SU-DHL-6 (cell line): Measurements from ENCODE around the gene GLI3.

Source experiments
- H2AFZ ChIP-seq: fragments of 200-600 bp; sonication (generic); 2 replicates; pipeline ENCODE4 v1.6.1; 2014; ENCODE audit warnings: low read depth, mild to moderate bottlenecking, moderate library complexity, mixed read lengths, antibody characterized with exemption, low read length; ENCODE audit not compliant: severe bottlenecking
- H3F3A ChIP-seq: fragments of 200-600 bp; shearing (Covaris generic); 2 replicates; pipeline ENCODE4 v1.6.0; 2016; ENCODE audit warnings: antibody characterized with exemption, mild to moderate bottlenecking; ENCODE audit not compliant: insufficient read depth
- H3K27ac ChIP-seq: fragments of 200-600 bp; sonication (generic); 2 replicates; pipeline ENCODE4 v1.5.1; 2016; ENCODE audit warnings: low read depth, mild to moderate bottlenecking, low read length, moderate library complexity, mixed read lengths
- H3K27me3 ChIP-seq: fragments of 200-600 bp; sonication (generic), shearing (Covaris generic); 2 replicates; pipeline ENCODE4 v1.6.0; 2014; ENCODE audit warnings: mild to moderate bottlenecking, low read length
- H3K36me3 ChIP-seq: fragments of 200-600 bp; sonication (generic); 2 replicates; pipeline ENCODE4 v1.6.1; 2014; ENCODE audit warnings: mild to moderate bottlenecking, low read length, mixed read lengths
- H3K4me2 ChIP-seq: fragments of 300-600, 200-600 bp; shearing (Covaris generic), sonication (generic); 2 replicates; pipeline ENCODE4 v1.6.0; 2014; ENCODE audit warnings: low read length, low read depth, mild to moderate bottlenecking; ENCODE audit not compliant: poor library complexity, severe bottlenecking
- H3K4me3 ChIP-seq: fragments of 200-600 bp; sonication (generic); 2 replicates; pipeline ENCODE4 v1.5.1; 2014; ENCODE audit warnings: antibody characterized with exemption, low read length, mild to moderate bottlenecking, mixed read lengths; ENCODE audit not compliant: insufficient read depth, poor library complexity, severe bottlenecking
- H3K79me2 ChIP-seq: fragments of 200-600 bp; sonication (generic); 2 replicates; pipeline ENCODE4 v1.6.1; 2014; ENCODE audit warnings: mild to moderate bottlenecking, low read length, moderate library complexity; ENCODE audit not compliant: insufficient read depth
- H3K9ac ChIP-seq: fragments of 200-600 bp; sonication (generic); 2 replicates; pipeline ENCODE4 v1.7.0; 2014; ENCODE audit warnings: mild to moderate bottlenecking, low read length
- H3K9me2 ChIP-seq: fragments of 200-600 bp; sonication (generic); replicated peaks from 2 replicates; pipeline ENCODE4 v1.6.1; 2014; ENCODE audit warnings: low read length; ENCODE audit not compliant: insufficient read depth
- H3K9me3 ChIP-seq: fragments of 200-600 bp; sonication (generic); 2 replicates; pipeline ENCODE4 v1.6.1; 2014; ENCODE audit warnings: low read length, mixed read lengths; ENCODE audit not compliant: insufficient read depth
- H4K20me1 ChIP-seq: fragments of 200-600 bp; sonication (generic); 2 replicates; pipeline ENCODE4 v1.6.1; 2014; ENCODE audit warnings: low read depth, mild to moderate bottlenecking, antibody characterized with exemption, low read length, moderate library complexity, mixed read lengths
- CTCF ChIP-seq: fragments of 200-600 bp; sonication (generic); IDR thresholded peaks from one replicate; pipeline ENCODE4 v1.5.1; 2017; ENCODE audit warnings: antibody characterized with exemption, mild to moderate bottlenecking, low read length, moderate library complexity; ENCODE audit not compliant: insufficient read depth, poor library complexity, severe bottlenecking
- EZH2phosphoT487 ChIP-seq: fragments of 200-600 bp; sonication (generic), shearing (Covaris generic); conservative IDR thresholded peaks from 2 replicates; pipeline ENCODE4 v1.6.1; 2018; ENCODE audit warnings: mild to moderate bottlenecking, antibody characterized with exemption, low read length, moderate library complexity, mixed read lengths

The GLI3 gene

GRCh38 chr7:42248579-42248978 is 11.6 kb upstream of the GLI3 start:
- Histone ChIP-seq H3K27ac (no peak overlapping the region), H3K4me3 (no peak overlapping the region), H3F3A (no peaks in the 10 kb centered on the region), H3K9me3 (no peaks in the 10 kb centered on the region), H3K27me3 (no peaks in the 10 kb centered on the region), H4K20me1 (no peaks in the 10 kb centered on the region), H3K79me2 (no peaks in the 10 kb centered on the region), H3K9me2 (no peaks in the 10 kb centered on the region), H3K9ac (no peak overlapping the region), H2AFZ (no peak overlapping the region), H3K36me3 (no peaks in the 10 kb centered on the region), H3K4me2 (no peak overlapping the region)
- TF ChIP-seq EZH2phosphoT487 = no peak
- TF ChIP-seq CTCF = no peak

- Histone ChIP-seq H3K4me3 (no peak overlapping the region), H3K27me3 (no peaks in the 10 kb centered on the region), H4K20me1 (no peaks in the 10 kb centered on the region), H3K4me2 (no peak overlapping the region), H3F3A (no peaks in the 10 kb centered on the region), H3K36me3 (no peaks in the 10 kb centered on the region), H3K79me2 (no peaks in the 10 kb centered on the region), H3K9me2 (no peaks in the 10 kb centered on the region), H3K9me3 (no peaks in the 10 kb centered on the region), H2AFZ (no peak overlapping the region), H3K27ac (no peak overlapping the region), H3K9ac (no peak overlapping the region)
- TF ChIP-seq EZH2phosphoT487 (no peak), CTCF (no peak)
Measured at GRCh38 chr7:42247301-42247700, 10.3 kb upstream of the GLI3 start.

- no peak overlapping the region for H3K27ac ChIP-seq
- H3K4me3 ChIP-seq = no peak overlapping the region
- H3K9me2 ChIP-seq = no peaks in the 10 kb centered on the region
- no peaks in the 10 kb centered on the region for H3F3A ChIP-seq
- no peaks in the 10 kb centered on the region for H3K9me3 ChIP-seq
- no peak overlapping the region for H2AFZ ChIP-seq
- no peaks in the 10 kb centered on the region for H4K20me1 ChIP-seq
- H3K4me2 ChIP-seq = no peak overlapping the region
- no peaks in the 10 kb centered on the region for H3K36me3 ChIP-seq
- H3K27me3 ChIP-seq = no peaks in the 10 kb centered on the region
- TF ChIP-seq CTCF (no peak), EZH2phosphoT487 (no peak)
- H3K9ac ChIP-seq = no peak overlapping the region
- H3K79me2 ChIP-seq = no peaks in the 10 kb centered on the region
Measured at GRCh38 chr7:42244828-42245227, 7.8 kb upstream of the GLI3 start.

- Histone ChIP-seq H3K9me3 (no peaks in the 10 kb centered on the region), H3K9me2 (no peaks in the 10 kb centered on the region), H3K4me3 (no peak overlapping the region), H3K79me2 (no peaks in the 10 kb centered on the region), H3K27ac (no peak overlapping the region), H3K36me3 (no peaks in the 10 kb centered on the region), H3K27me3 (no peaks in the 10 kb centered on the region), H3K9ac (no peak overlapping the region), H3F3A (no peaks in the 10 kb centered on the region), H4K20me1 (no peaks in the 10 kb centered on the region), H2AFZ (no peak overlapping the region), H3K4me2 (no peak overlapping the region)
- TF ChIP-seq EZH2phosphoT487 (no peak), CTCF (no peak)
Measured at GRCh38 chr7:42242381-42242780, 5.4 kb upstream of the GLI3 start.
